NCI-H82 treated with DMSO at 0.1 percent for 48 hours (cell line): ENCODE data around the gene PARP4.
"Not testable (repeated sequence)": the region's sequence is repeated elsewhere in the genome, so short reads cannot be mapped to it uniquely, and the experiment has no call there.

Experiments used
- DNase-seq: peaks from one replicate; lab custom pipeline; 2025; ENCODE audit not compliant: unreplicated experiment; lab: John Stamatoyannopoulos, UW

The PARP4 gene

GRCh38 chr13:24371273-24371672 is 141.3 kb downstream of the PARP4 start:
- DNase-seq, result not testable (repeated sequence)
